ENCODE results near the gene LRPAP1. TPM values are rescaled to one million over a fixed set of nuclear protein-coding genes. Genes with fewer than 3 reads are reported as not detected.

Gene LRPAP1
- total RNA-seq, 1 donor from 2014 or later, result 121 TPM

DNA sequence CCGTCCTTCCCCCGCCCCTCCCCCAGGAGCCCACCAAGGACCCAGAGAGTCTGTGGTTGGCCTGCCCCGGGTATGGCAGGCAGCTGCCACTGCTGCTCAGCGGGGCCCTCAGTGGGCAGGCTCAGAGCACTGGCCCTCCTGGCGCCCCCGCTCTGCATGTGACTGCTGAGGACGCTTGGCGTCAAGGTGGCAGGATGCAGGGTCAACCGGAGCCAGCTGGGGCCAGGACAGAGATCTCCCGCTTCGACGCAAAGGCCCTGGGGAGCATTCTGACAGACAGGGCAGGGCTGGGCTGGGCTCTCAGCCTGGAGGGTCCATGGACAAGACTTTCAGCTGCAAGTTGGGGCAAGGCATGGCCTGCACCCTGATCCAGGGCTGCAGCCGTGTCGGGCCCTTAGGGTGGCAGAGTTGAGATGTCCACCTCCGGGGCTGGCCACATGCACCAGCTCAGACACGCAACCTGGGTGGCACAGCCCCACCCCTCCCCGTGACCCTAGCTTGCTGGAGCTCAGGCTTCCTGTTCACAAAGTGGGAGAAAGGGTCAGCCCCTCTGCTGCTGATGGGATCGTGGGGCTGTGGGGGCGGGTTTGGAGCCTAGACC is 30.3 kb downstream of the LRPAP1 start:
- TF ChIP-seq, protein P1, sequence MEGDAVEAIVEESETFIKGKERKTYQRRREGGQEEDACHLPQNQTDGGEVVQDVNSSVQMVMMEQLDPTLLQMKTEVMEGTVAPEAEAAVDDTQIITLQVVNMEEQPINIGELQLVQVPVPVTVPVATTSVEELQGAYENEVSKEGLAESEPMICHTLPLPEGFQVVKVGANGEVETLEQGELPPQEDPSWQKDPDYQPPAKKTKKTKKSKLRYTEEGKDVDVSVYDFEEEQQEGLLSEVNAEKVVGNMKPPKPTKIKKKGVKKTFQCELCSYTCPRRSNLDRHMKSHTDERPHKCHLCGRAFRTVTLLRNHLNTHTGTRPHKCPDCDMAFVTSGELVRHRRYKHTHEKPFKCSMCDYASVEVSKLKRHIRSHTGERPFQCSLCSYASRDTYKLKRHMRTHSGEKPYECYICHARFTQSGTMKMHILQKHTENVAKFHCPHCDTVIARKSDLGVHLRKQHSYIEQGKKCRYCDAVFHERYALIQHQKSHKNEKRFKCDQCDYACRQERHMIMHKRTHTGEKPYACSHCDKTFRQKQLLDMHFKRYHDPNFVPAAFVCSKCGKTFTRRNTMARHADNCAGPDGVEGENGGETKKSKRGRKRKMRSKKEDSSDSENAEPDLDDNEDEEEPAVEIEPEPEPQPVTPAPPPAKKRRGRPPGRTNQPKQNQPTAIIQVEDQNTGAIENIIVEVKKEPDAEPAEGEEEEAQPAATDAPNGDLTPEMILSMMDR (IDR thresholded peaks at IDR 0.05; ENCODE audit: unreplicated experiment), result no peak

DNA sequence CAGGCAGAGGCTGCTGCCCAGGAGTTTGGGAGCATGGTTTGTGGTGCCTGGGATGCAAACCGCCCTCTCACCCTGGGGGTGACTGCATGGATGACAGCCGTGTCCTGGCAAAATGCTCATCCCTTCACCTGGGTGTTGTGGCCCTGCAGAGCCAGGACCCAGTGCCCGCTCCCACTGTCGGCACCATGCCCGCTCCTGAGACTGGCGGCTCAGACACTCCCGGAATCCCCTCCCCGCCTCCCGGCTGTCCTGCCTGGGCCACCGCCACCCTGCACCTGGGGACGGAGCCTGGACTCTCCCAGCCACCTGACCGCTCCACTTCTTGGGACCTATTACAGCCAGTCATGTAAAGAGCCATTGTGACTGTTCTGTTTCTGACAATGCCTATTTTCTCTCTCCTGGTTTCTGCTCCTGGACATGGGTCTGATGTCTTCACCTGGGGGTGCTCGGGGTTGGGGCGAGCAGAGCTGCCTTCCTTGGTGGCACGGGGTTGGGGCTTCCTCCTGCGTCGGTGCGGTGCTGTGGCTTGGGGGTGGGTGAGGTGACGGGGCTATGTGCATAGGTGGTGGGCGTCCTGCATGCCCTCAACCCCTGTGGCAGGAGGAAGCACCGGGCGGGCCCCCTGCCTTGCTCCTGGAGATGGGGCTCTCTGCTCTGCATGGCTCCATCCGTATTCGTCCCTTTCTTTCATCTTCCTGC is 30.9 kb downstream of the LRPAP1 start:
- Mint-ChIP-seq H3K9me3 (no peaks in the 10 kb centered on the region), H3K4me1 (no peaks in the 10 kb centered on the region), H3K27me3 (ENCODE audit: low read depth) (peaks cover 1% of the 10 kb centered on the region), H3K36me3 (peaks cover 5% of the 10 kb centered on the region), H3K27ac (no peak overlapping the region), H3K4me3 (no peak overlapping the region)
- DNase-seq (ENCODE audit: low spot score in 2 of 2, unreplicated experiment in 2 of 2), result no peak
- TF ChIP-seq, protein P1 (IDR thresholded peaks at IDR 0.05; ENCODE audit: unreplicated experiment), result no peak

More for the DNA sequence above, 30.3 kb downstream of the LRPAP1 start:
- no peak overlapping the region for H3K4me3 Mint-ChIP-seq
- no peaks in the 10 kb centered on the region for H3K4me1 Mint-ChIP-seq
- DNase-seq (ENCODE audit: low spot score in 2 of 2, unreplicated experiment in 2 of 2), result no peak
- peaks cover under 1% of the 10 kb centered on the region for H3K27me3 Mint-ChIP-seq (ENCODE audit: low read depth)
- H3K36me3 Mint-ChIP-seq, result peaks cover 8% of the 10 kb centered on the region
- H3K27ac Mint-ChIP-seq, result no peak overlapping the region
- no peaks in the 10 kb centered on the region for H3K9me3 Mint-ChIP-seq

DNA sequence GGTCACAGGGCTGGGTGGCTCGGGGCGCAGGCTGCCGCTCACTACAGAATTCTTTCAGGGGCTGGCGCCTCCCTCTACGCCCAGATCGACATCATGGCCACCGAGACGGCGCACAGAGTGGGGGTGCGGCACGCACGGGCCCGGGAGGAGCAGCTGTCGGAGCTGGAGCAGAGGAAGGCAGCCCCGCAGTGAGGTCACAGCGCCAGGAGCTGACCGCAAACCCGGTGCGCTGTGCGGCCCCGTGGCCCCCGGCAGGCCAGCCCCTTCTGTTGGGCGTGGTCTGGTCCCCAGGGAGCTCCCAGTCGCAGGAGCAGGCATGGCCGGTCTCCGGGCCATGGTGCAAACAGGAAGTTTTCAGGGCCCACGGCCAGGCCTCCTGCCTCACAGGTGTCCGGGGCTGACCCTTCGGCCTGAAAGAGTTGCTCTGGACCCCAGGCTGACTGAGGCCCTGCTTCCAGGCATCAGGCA is 31.6 kb downstream of the LRPAP1 start:
- H3K27ac Mint-ChIP-seq, result no peak overlapping the region
- DNase-seq (ENCODE audit: low spot score in 2 of 2, unreplicated experiment in 2 of 2), result no peak
- H3K27me3 Mint-ChIP-seq (ENCODE audit: low read depth), result peaks cover 1% of the 10 kb centered on the region
- TF ChIP-seq, protein P1 (IDR thresholded peaks at IDR 0.05; ENCODE audit: unreplicated experiment), result no peak
- no peaks in the 10 kb centered on the region for H3K4me1 Mint-ChIP-seq
- no peaks in the 10 kb centered on the region for H3K9me3 Mint-ChIP-seq
- H3K4me3 Mint-ChIP-seq, result no peak overlapping the region
- H3K36me3 Mint-ChIP-seq, result peaks cover 5% of the 10 kb centered on the region

DNA sequence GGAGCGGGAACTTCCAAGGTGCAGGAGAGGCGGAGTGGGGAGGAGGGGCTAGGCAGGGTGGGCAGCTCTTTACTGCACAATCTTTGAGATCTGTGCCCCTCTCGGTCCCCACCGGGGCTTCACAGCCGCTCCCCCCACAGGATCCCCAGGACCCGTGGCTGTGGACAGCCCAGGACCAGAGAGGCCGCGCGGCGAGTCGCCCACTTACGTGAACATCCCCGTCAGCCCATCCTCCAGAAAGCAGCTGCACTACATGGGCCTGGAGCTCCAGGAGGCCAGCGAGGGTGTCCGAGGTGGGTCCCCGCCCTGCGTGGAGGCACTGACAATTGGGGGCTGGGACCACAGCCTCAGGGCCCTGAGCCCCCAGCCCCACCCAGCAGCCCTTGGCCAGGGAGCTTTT is 32.1 kb downstream of the LRPAP1 start:
- peaks cover 5% of the 10 kb centered on the region for H3K36me3 Mint-ChIP-seq
- TF ChIP-seq, protein P1 (IDR thresholded peaks at IDR 0.05; ENCODE audit: unreplicated experiment), result no peak
- no peaks in the 10 kb centered on the region for H3K9me3 Mint-ChIP-seq
- no peak overlapping the region for H3K4me3 Mint-ChIP-seq
- H3K4me1 Mint-ChIP-seq, result peaks cover 2% of the 10 kb centered on the region
- no peak for DNase-seq (ENCODE audit: low spot score in 2 of 2, unreplicated experiment in 2 of 2)
- peaks cover 3% of the 10 kb centered on the region for H3K27me3 Mint-ChIP-seq (ENCODE audit: low read depth)
- no peak overlapping the region for H3K27ac Mint-ChIP-seq

DNA sequence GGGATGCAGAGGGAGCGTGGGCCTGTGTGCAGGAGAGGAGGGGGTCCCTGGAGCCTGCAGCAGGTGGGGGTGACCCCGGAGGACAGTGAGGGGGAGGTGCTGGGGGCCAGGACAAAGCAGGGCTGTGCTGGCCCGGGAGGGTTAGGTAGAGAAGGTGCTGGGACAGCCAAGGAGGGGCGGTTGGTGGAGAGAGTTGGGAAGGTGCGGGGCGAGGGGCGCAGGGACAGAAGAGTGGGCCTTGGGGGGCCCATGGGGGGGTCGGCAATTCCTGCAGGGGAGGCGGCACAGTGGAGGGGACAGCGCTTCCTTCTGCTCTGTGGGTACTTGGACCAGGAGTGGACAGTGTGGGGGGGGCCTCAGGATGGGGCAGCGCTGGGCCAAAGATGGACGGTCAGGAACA is 32.5 kb downstream of the LRPAP1 start:
- H3K4me3 Mint-ChIP-seq, result no peak overlapping the region
- H3K27me3 Mint-ChIP-seq (ENCODE audit: low read depth), result peaks cover 3% of the 10 kb centered on the region
- H3K9me3 Mint-ChIP-seq, result no peaks in the 10 kb centered on the region
- no peak overlapping the region for H3K27ac Mint-ChIP-seq
- peaks cover 5% of the 10 kb centered on the region for H3K36me3 Mint-ChIP-seq
- TF ChIP-seq, protein P1 (IDR thresholded peaks at IDR 0.05; ENCODE audit: unreplicated experiment), result no peak
- peaks cover 5% of the 10 kb centered on the region for H3K4me1 Mint-ChIP-seq
- no peak for DNase-seq (ENCODE audit: low spot score in 2 of 2, unreplicated experiment in 2 of 2)

Data from mesothelial cell of epicardium (in vitro differentiated cells).